A549 (cell line): Measurements from ENCODE around the gene PTCD2.

Experiments used
- BHLHE40 ChIP-seq: IDR thresholded peaks from 2 replicates; pipeline ENCODE4 v1.6.1; 2012; ENCODE audit warnings: low read depth, low read length, inconsistent platforms
- CEBPB ChIP-seq, 2 experiments: fragments of >200 bp in 1 of 2; sonication (Bioruptor Twin) in 1 of 2; formaldehyde crosslinking in 1 of 2; IDR thresholded peaks; 2 replicates each; pipeline ENCODE4 v1.6.1; 2012 to 2016
- CTCF ChIP-seq: fragments of >200 bp; sonication (Bioruptor Twin); formaldehyde crosslinking; IDR thresholded peaks from 3 replicates; pipeline ENCODE4 v1.5.1; 2016
- EP300 ChIP-seq, 2 experiments: fragments of >200 bp; sonication (Bioruptor Twin); formaldehyde crosslinking; IDR thresholded peaks; 2 replicates in 1 of 2; 3 replicates in 1 of 2; pipeline ENCODE4 v1.6.1; 2016 to 2017
- MAFK ChIP-seq: fragments of 450-650 bp; IDR thresholded peaks from 2 replicates; pipeline ENCODE4 v1.6.1; 2014; ENCODE audit not compliant: partially characterized antibody
- PHF8 ChIP-seq: fragments of 200-600 bp; sonication (generic); IDR thresholded peaks from 2 replicates; pipeline ENCODE4 v1.6.1; 2016; ENCODE audit warnings: low read depth, mild to moderate bottlenecking, antibody characterized with exemption, moderate library complexity, borderline replicate concordance
- POLR2A ChIP-seq: IDR thresholded peaks from 2 replicates; pipeline ENCODE4 v1.6.1; 2012; ENCODE audit warnings: mild to moderate bottlenecking, low read length
- RAD21 ChIP-seq, 2 experiments: fragments of >200 bp in 1 of 2; sonication (Bioruptor Twin) in 1 of 2; formaldehyde crosslinking in 1 of 2; IDR thresholded peaks in 1 of 2; conservative IDR thresholded peaks in 1 of 2; 2 replicates in 1 of 2; 3 replicates in 1 of 2; pipeline ENCODE4 v1.6.1; 2012 to 2018; ENCODE audit warnings: inconsistent platforms in 1 of 2
- RFX5 ChIP-seq: fragments of 450-650 bp; IDR thresholded peaks from 2 replicates; pipeline ENCODE4 v1.7.1; 2014; ENCODE audit warnings: antibody characterized with exemption, mild to moderate bottlenecking, moderate library complexity
- SMC3 ChIP-seq: fragments of >200 bp; sonication (Bioruptor Twin); formaldehyde crosslinking; IDR thresholded peaks from 3 replicates; pipeline ENCODE4 v1.6.1; 2018; ENCODE audit warnings: inconsistent platforms
- TF ChIP-seq, protein P1 (sequence below): fragments of 200-600 bp; sonication (generic); IDR thresholded peaks from 2 replicates; pipeline ENCODE4 v1.6.1; 2016; ENCODE audit warnings: antibody characterized with exemption, mild to moderate bottlenecking, moderate library complexity

DNA sequence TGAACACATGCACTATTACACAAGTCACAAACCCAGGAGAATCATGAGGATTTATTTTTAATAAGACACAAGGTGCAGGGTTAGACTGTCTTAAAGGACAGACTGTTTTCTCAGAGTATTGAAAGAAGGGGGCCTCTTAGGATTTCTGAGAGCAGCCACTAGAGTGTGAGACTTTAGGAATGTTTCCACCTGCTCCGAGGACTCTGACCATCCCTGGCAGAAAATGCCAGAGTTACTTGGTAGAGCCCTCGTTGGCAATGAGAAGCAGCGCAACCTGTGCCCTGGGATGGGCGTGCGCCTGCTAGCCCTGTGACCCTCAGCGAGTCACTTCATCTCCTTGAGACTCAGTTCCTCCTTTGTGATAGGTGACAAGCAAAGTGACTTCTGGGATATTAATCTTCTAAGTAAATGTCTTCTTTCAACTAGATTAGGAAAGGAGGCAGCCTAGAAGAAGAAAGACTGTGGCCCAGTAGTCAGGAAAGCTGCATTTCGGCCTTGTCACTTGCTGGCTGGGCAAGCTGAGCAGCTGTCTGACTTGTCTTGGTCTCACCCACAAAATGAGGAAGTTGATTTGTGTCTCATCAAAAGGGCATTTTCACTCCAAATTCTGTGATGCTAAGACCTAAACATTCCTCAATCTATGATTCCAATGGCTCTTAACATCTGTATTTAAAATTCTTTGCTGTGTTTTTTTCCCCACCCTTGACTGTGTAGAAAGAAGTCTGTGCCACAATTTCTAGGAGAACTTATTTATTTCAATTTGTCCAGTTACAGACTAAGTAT, 60.5 kb downstream of the PTCD2 start:
- TF ChIP-seq CTCF, result no peak
- no peak for TF ChIP-seq EP300 (IDR thresholded peaks at IDR 0.05)
- TF ChIP-seq BHLHE40, result no peak
- TF ChIP-seq RAD21 (conservative IDR thresholded peaks at IDR 0.05 in 1 of 2, IDR thresholded peaks at IDR 0.05 in 1 of 2), result no peak
- no peak for TF ChIP-seq PHF8
- TF ChIP-seq, protein P1, sequence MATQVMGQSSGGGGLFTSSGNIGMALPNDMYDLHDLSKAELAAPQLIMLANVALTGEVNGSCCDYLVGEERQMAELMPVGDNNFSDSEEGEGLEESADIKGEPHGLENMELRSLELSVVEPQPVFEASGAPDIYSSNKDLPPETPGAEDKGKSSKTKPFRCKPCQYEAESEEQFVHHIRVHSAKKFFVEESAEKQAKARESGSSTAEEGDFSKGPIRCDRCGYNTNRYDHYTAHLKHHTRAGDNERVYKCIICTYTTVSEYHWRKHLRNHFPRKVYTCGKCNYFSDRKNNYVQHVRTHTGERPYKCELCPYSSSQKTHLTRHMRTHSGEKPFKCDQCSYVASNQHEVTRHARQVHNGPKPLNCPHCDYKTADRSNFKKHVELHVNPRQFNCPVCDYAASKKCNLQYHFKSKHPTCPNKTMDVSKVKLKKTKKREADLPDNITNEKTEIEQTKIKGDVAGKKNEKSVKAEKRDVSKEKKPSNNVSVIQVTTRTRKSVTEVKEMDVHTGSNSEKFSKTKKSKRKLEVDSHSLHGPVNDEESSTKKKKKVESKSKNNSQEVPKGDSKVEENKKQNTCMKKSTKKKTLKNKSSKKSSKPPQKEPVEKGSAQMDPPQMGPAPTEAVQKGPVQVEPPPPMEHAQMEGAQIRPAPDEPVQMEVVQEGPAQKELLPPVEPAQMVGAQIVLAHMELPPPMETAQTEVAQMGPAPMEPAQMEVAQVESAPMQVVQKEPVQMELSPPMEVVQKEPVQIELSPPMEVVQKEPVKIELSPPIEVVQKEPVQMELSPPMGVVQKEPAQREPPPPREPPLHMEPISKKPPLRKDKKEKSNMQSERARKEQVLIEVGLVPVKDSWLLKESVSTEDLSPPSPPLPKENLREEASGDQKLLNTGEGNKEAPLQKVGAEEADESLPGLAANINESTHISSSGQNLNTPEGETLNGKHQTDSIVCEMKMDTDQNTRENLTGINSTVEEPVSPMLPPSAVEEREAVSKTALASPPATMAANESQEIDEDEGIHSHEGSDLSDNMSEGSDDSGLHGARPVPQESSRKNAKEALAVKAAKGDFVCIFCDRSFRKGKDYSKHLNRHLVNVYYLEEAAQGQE, result no peak
- no peak for TF ChIP-seq MAFK
- no peak for TF ChIP-seq SMC3
- no peak for TF ChIP-seq CEBPB (IDR thresholded peaks at IDR 0.05)
- no peak for TF ChIP-seq POLR2A
- TF ChIP-seq RFX5, result no peak
